Mesendoderm (in vitro differentiated cells): ENCODE measurements around the gene MOB3A.

Source experiments
- DNase-seq: peaks from one replicate; pipeline ENCODE4 v3.0.0; 2013
- H2AK5ac ChIP-seq: 2 replicates; pipeline ENCODE4 v1.6.1; 2013; ENCODE audit warnings: low read length, inconsistent platforms
- H2BK120ac ChIP-seq: 2 replicates; pipeline ENCODE4 v1.6.1; 2013; ENCODE audit warnings: low read depth, mild to moderate bottlenecking, low read length, moderate library complexity, mixed read lengths
- H2BK15ac ChIP-seq: replicated peaks from 2 replicates; pipeline ENCODE4 v1.6.1; 2013; ENCODE audit warnings: low read depth, mild to moderate bottlenecking, moderate library complexity
- H2BK5ac ChIP-seq: 2 replicates; pipeline ENCODE4 v1.6.1; 2013; ENCODE audit warnings: low read length, inconsistent platforms
- H3K18ac ChIP-seq: 2 replicates; pipeline ENCODE4 v1.6.1; 2013; ENCODE audit warnings: mild to moderate bottlenecking, low read length, mixed read lengths
- H3K23ac ChIP-seq: one replicate; pipeline ENCODE4 v1.6.1; 2013; ENCODE audit warnings: low read length
- H3K27ac ChIP-seq: 2 replicates; pipeline ENCODE4 v1.5.1; 2013; ENCODE audit warnings: low read depth, mild to moderate bottlenecking, inconsistent platforms, low read length, moderate library complexity
- H3K27me3 ChIP-seq: 2 replicates; pipeline ENCODE4 v1.6.1; 2013; ENCODE audit warnings: low read length, control low read depth, mild to moderate bottlenecking, inconsistent platforms; ENCODE audit not compliant: insufficient read depth, poor library complexity
- H3K36me3 ChIP-seq: 2 replicates; pipeline ENCODE4 v1.6.1; 2013; ENCODE audit warnings: low read length, inconsistent platforms; ENCODE audit not compliant: control insufficient read depth, insufficient read depth
- H3K4ac ChIP-seq: one replicate; pipeline ENCODE4 v1.6.1; 2013; ENCODE audit warnings: low read depth, mild to moderate bottlenecking, low read length, moderate library complexity
- H3K4me1 ChIP-seq: 2 replicates; pipeline ENCODE4 v1.6.1; 2013; ENCODE audit warnings: low read depth, low read length, inconsistent platforms; ENCODE audit not compliant: control insufficient read depth
- H3K4me2 ChIP-seq: 2 replicates; pipeline ENCODE4 v1.6.1; 2013; ENCODE audit warnings: low read length
- H3K4me3 ChIP-seq: 2 replicates; pipeline ENCODE4 v1.5.1; 2013; ENCODE audit warnings: mild to moderate bottlenecking, low read length
- H3K56ac ChIP-seq: one replicate; pipeline ENCODE4 v1.6.1; 2013; ENCODE audit warnings: low read length
- H3K79me1 ChIP-seq: 2 replicates; pipeline ENCODE4 v1.6.1; 2013; ENCODE audit warnings: low read length, inconsistent platforms
- H3K79me2 ChIP-seq: 2 replicates; pipeline ENCODE4 v1.6.1; 2013; ENCODE audit warnings: mild to moderate bottlenecking, low read length; ENCODE audit not compliant: control insufficient read depth, insufficient read depth
- H3K9ac ChIP-seq: 2 replicates; pipeline ENCODE4 v1.6.1; 2013; ENCODE audit warnings: low read length, inconsistent platforms
- H4K5ac ChIP-seq: one replicate; pipeline ENCODE4 v1.6.1; 2013; ENCODE audit warnings: low read length
- H4K8ac ChIP-seq: one replicate; pipeline ENCODE4 v1.6.1; 2013; ENCODE audit warnings: low read depth, mild to moderate bottlenecking, control low read depth, low read length, moderate library complexity
- WGBS: extraction: QIAGEN DNeasy Blood & Tissue Kit; methylation state at CpG from one replicate; pipeline ENCODE4 v1.1.7; 2013; ENCODE audit warnings: low lambda C conversion rate, missing lambda C conversion rate; ENCODE audit not compliant: insufficient coverage; ENCODE audit errors: extremely low coverage; 5-methylcytosine and 5-hydroxymethylcytosine counted together

MOB3A gene

DNA sequence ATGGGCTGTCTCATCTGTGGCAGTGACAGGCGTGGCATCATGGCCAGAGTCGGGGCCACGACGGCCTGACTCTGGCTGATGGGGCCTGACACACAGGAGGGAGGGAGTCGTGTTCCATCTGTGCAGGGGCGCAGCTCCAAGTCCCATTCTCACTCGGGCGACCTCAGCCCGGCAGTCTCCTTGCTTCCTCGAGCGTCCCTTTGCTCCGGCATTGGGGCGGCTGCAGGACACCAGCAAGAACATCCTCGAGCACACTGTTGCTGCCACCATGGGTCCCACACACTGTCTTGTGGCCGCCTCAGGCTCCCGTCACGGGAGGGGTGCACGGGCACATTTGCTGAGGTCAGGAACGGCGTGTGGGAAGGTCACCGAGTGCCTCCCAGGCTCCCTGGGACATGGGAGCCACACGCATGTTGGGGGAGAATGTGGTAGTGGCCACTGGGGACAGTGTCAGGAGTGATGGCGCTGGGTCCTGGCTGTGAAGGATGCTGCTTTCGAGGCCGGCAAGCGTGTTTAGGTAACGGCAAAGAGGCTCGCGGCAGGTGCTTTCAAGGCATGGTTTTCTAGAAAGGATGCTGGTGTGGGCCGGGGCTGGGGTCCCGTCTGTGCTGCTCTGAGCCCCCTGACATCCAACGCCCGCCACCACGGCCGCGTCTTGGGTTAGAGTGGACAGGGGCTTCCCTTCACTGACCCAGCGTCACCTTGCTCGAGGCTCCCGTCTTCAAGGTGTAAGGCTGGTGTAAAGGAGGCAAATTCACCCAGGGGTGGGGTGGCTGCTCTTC lies 4.0 kb upstream of the MOB3A start:
- peaks cover 10% of the 10 kb centered on the region for H3K79me1 ChIP-seq
- H3K4me2 ChIP-seq, result no peak overlapping the region
- no peak overlapping the region for H4K5ac ChIP-seq
- H2AK5ac ChIP-seq, result no peak overlapping the region
- H3K27ac ChIP-seq, result no peak overlapping the region
- H4K8ac ChIP-seq, result no peak overlapping the region
- no peak overlapping the region for H2BK120ac ChIP-seq
- H3K4me1 ChIP-seq, result no peaks in the 10 kb centered on the region
- H3K23ac ChIP-seq, result no peak overlapping the region
- H3K4me3 ChIP-seq, result no peak overlapping the region
- H3K4ac ChIP-seq, result no peak overlapping the region
- H3K36me3 ChIP-seq, result peaks cover 10% of the 10 kb centered on the region
- no peak overlapping the region for H2BK5ac ChIP-seq
- H3K56ac ChIP-seq, result no peak overlapping the region
- H3K27me3 ChIP-seq, result no peaks in the 10 kb centered on the region
- H3K18ac ChIP-seq, result no peak overlapping the region
- H3K79me2 ChIP-seq, result peaks cover 5% of the 10 kb centered on the region
- H3K9ac ChIP-seq, result no peak overlapping the region
- WGBS, result no CpG with 5 or more reads among the region's 39 CpGs
- H2BK15ac ChIP-seq, result no peak overlapping the region
- no peak for DNase-seq

DNA sequence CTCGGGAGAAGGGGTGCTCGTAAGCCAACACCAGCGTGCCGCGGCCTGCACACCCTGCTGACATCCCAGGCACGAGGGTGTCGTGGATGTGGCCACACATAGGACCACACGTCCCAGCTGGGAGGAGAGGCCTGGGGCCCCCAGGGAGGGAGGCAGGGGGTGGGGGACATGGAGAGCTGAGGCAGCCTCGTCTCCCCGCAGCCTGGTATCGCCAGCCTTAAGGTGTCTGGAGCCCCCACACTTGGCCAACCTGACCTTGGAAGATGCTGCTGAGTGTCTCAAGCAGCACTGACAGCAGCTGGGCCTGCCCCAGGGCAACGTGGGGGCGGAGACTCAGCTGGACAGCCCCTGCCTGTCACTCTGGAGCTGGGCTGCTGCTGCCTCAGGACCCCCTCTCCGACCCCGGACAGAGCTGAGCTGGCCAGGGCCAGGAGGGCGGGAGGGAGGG lies 3.0 kb upstream of the MOB3A start:
- Histone ChIP-seq H3K36me3 (peaks cover 10% of the 10 kb centered on the region), H3K79me2 (peaks cover 1% of the 10 kb centered on the region), H2AK5ac (no peak overlapping the region), H2BK5ac (no peak overlapping the region), H4K5ac (no peak overlapping the region), H3K23ac (no peak overlapping the region), H2BK15ac (no peak overlapping the region), H4K8ac (no peak overlapping the region), H3K9ac (no peak overlapping the region), H3K4me2 (no peak overlapping the region), H3K18ac (no peak overlapping the region), H3K4me3 (no peak overlapping the region), H2BK120ac (no peak overlapping the region), H3K56ac (no peak overlapping the region), H3K4me1 (no peaks in the 10 kb centered on the region), H3K27ac (no peak overlapping the region), H3K4ac (no peak overlapping the region), H3K79me1 (peaks cover 5% of the 10 kb centered on the region), H3K27me3 (no peaks in the 10 kb centered on the region)
- no CpG with 5 or more reads among the region's 16 CpGs for WGBS
- no peak for DNase-seq

DNA sequence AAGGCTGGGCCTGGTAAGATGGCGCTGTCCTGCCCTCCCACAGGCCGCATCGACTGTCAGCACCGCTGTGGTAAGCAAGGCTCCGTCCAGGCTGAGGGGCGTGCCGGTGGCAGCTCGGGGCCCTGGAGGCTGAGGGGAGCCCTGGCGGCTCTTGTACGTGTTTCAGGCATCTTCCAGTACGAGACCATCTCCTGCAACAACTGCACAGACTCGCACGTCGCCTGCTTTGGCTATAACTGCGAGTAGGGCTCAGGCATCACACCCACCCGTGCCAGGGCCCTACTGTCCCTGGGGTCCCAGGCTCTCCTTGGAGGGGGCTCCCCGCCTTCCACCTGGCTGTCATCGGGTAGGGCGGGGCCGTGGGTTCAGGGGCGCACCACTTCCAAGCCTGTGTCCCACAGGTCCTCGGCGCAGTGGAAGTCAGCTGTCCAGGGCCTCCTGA lies 1.8 kb upstream of the MOB3A start:
- no peak overlapping the region for H3K4ac ChIP-seq
- H3K27ac ChIP-seq, result no peak overlapping the region
- no peak overlapping the region for H3K56ac ChIP-seq
- H4K8ac ChIP-seq, result no peak overlapping the region
- no peak for DNase-seq
- no peaks in the 10 kb centered on the region for H3K79me2 ChIP-seq
- H3K79me1 ChIP-seq, result peaks cover 2% of the 10 kb centered on the region
- H3K18ac ChIP-seq, result no peak overlapping the region
- H2AK5ac ChIP-seq, result no peak overlapping the region
- no peak overlapping the region for H2BK5ac ChIP-seq
- no peak overlapping the region for H3K4me2 ChIP-seq
- no peaks in the 10 kb centered on the region for H3K27me3 ChIP-seq
- no peak overlapping the region for H3K23ac ChIP-seq
- no peak overlapping the region for H3K9ac ChIP-seq
- no CpG with 5 or more reads among the region's 23 CpGs for WGBS
- H4K5ac ChIP-seq, result no peak overlapping the region
- peaks cover 10% of the 10 kb centered on the region for H3K36me3 ChIP-seq
- no peak overlapping the region for H2BK120ac ChIP-seq
- no peak overlapping the region for H2BK15ac ChIP-seq
- no peak overlapping the region for H3K4me3 ChIP-seq
- H3K4me1 ChIP-seq, result no peaks in the 10 kb centered on the region

DNA sequence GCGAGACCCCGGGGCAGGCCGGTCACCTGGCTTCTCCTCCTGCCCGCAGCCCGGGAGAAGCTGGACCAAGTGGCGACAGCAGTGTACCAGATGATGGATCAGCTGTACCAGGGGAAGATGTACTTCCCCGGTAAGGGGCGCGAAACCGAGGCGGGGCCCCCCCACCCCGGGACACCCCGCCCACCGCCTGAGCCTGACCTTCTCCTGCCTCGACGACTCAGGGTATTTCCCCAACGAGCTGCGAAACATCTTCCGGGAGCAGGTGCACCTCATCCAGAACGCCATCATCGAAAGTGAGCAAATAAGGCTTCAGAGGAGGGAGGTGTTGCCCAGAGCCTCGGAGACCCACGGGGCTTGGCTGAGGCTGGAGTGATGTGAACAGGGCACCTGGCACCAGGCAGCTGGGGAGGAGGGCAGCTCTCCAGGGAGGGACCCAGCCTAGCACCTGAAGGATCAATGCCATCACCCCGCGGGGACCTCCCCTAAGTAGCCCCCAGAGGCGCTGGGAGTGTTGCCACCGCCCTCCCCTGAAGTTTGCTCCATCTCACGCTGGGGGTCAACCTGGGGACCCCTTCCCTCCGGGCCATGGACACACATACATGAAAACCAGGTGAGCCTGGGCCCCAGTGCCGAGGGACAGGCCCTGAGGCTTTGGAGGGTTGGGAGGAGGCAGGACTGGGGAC lies 1.2 kb upstream of the MOB3A start:
- no peak overlapping the region for H2BK120ac ChIP-seq
- no peak overlapping the region for H3K4me3 ChIP-seq
- no peak overlapping the region for H2AK5ac ChIP-seq
- no peak overlapping the region for H2BK15ac ChIP-seq
- peak overlapping the region; percentile 58 for H3K9ac ChIP-seq
- H3K18ac ChIP-seq, result no peak overlapping the region
- no peak overlapping the region for H4K5ac ChIP-seq
- H2BK5ac ChIP-seq, result no peak overlapping the region
- no peak overlapping the region for H3K4ac ChIP-seq
- no CpG with 5 or more reads among the region's 30 CpGs for WGBS
- peak overlapping the region; percentile 66 for H3K4me2 ChIP-seq
- no peaks in the 10 kb centered on the region for H3K27me3 ChIP-seq
- H3K79me1 ChIP-seq, result peaks cover 2% of the 10 kb centered on the region
- peak overlapping the region; percentile 67 for H3K56ac ChIP-seq
- no peak overlapping the region for H3K27ac ChIP-seq
- H4K8ac ChIP-seq, result no peak overlapping the region
- H3K36me3 ChIP-seq, result peaks cover 10% of the 10 kb centered on the region
- no peaks in the 10 kb centered on the region for H3K79me2 ChIP-seq
- no peak overlapping the region for H3K23ac ChIP-seq
- DNase-seq, result no peak
- no peaks in the 10 kb centered on the region for H3K4me1 ChIP-seq

DNA sequence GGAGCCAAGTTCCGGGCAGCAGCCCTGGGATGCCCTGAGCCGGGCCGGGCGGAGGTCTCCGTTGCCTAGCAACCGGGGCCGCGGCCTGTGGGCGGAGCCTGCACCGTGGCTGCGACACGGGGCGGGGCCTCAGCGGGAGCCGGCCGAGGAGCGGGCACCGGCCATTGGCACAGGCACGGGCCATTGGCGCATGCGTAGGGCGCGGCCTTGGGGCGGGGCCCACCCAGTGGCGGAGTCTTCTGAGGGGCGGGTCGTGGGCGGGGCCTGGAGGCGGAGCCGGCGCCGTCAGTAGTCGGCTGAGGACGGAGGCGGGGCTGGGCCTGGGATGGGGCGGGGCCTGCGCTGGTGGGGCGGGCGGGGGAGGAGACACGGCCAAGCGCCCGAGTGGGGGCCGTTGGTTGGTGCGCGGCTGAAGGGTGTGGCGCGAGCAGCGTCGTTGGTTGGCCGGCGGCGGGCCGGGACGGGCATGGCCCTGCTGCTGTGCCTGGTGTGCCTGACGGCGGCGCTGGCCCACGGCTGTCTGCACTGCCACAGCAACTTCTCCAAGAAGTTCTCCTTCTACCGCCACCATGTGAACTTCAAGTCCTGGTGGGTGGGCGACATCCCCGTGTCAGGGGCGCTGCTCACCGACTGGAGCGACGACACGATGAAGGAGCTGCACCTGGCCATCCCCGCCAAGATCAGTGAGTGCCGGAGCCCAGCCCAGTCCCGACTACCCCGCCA lies 515 bp upstream of the MOB3A start, which contains the start of gene IZUMO4:
TSS of gene IZUMO4 (plus strand) at position 436 of the 723 bp plus-strand sequence. CDS start at position 467, 31 bp downstream.
- H4K5ac ChIP-seq, result no peak within 1 kb of the TSS
- no peak within 1 kb of the TSS for H3K4ac ChIP-seq
- peak within 1 kb of the TSS; percentile 56 for H3K4me3 ChIP-seq
- H2BK15ac ChIP-seq, result no peak within 1 kb of the TSS
- H2BK5ac ChIP-seq, result no peak within 1 kb of the TSS
- H3K79me2 ChIP-seq, result no peaks in the 10 kb centered on the region
- no peaks in the 10 kb centered on the region for H3K27me3 ChIP-seq
- H3K4me2 ChIP-seq, result peak within 1 kb of the TSS; percentile 66
- WGBS, result no CpG with 5 or more reads among the region's 70 CpGs
- no peaks in the 10 kb centered on the region for H3K4me1 ChIP-seq
- no peak within 1 kb of the TSS for H2BK120ac ChIP-seq
- H3K56ac ChIP-seq, result peak within 1 kb of the TSS; percentile 85
- H4K8ac ChIP-seq, result no peak within 1 kb of the TSS
- peak; percentile 97 for DNase-seq
- peak within 1 kb of the TSS; percentile 66 for H3K9ac ChIP-seq
- H2AK5ac ChIP-seq, result no peak within 1 kb of the TSS
- H3K36me3 ChIP-seq, result peaks cover 5% of the 10 kb centered on the region
- H3K27ac ChIP-seq, result peak within 1 kb of the TSS; percentile 90
- no peak within 1 kb of the TSS for H3K23ac ChIP-seq
- peaks cover 2% of the 10 kb centered on the region for H3K79me1 ChIP-seq
- no peak within 1 kb of the TSS for H3K18ac ChIP-seq
